NCI-H82 treated with DMSO at 0.1 percent for 48 hours (cell line): ENCODE measurements around the gene TRIM47.

Source experiments
- DNase-seq: peaks from one replicate; lab custom pipeline; 2025; ENCODE audit not compliant: unreplicated experiment; lab: John Stamatoyannopoulos, UW

Gene TRIM47

GRCh38 chr17:75908201-75908600, 29.8 kb upstream of the TRIM47 start:
- no peak for DNase-seq

DNA sequence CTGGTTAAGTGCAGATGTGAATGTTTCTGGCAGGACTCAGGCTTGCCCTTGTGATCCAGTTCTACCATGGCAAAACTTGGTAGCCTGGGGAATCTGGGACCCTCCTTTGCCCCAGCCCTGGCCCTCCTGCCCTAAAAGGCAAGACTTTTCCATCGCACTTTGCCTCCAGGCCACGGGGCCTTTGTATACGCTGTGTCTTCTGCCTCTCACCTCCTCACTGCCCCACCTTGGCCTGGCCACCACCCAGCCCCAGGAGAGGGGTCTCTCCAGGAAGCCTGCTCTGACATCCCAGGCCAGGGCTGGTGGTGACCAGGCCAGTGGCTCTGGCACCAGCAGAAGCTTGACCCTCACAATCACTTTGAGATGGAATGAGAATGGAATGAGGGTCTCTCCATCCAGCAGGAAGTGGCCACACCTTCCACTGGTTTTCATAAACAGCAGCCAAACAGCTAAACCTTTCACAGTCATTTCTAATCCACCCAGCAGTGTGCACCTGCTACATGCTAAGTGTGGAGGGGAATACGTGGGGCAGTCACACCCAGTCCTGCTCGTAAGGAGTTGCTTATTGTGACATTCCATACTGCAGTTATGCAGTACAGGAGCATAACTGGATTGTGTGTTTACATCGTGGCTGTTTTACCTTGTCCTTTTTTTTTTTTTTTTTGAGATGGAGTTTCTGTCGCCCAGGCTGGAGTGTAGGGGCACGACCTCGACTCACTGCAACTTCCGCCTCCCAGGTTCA, 27.9 kb upstream of the TRIM47 start:
- DNase-seq = no peak

DNA sequence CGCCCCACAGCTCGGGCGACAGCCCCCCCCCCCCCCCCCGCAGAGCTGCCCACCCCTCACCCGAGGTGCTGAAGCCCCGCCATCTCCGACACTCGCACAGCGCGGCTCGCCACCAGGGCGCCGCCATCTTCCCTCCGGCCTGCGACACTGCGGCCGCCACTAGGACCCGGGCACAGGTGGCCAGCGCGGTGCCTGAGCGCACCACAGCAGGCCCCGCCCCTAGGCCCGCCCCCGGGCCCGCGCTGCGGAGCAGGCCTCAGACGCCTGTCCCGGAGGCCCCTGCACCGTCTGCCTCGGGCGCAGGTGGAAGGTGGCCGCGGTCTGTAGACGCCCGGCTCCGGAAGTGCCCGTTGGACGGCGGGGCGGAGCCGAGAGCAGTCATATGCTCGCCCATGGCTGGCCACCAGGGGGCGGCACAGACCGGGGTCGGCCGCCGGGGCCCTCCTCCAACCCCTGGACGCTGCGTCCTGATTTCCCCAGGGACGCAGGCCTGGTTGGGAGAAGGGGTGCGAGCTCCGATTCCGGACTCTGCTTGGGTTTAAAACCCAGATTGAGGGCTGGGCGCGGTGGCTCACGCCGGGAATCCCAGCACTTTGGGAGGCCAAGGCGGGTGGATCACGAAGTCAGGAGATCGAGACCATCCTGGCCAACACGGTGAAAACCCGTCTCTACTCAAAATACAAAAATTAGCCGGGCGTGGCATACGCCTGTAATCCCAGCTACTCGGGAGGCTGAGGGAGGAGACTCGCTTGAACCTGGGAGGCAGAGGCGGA, 26.6 kb upstream of the TRIM47 start, which contains the start of gene MRPL38:
TSS of gene MRPL38 (minus strand) at position 136 of the 773 bp plus-strand sequence. CDS start at position 127, 9 bp downstream.
- DNase-seq = peak; percentile 86

DNA sequence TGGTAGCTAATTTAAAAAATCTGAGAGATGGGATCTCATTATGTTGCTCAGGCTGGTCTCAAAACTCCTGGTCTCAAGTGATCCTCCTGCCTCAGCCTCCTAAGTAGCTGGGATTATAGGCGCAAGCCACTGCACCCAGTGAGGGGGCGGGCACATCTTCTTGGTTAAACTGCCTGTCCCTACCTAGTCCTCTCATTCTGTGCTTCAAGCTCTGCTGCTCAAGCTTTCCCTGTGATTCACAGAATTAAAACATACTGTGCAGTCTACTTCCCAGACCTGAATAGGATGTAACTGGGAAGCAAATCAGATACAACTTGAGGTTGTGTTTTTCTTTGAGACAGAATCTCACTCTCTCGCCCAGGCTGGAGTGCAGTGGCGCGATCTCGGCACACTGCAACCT, 24.0 kb upstream of the TRIM47 start:
- DNase-seq = no peak

DNA sequence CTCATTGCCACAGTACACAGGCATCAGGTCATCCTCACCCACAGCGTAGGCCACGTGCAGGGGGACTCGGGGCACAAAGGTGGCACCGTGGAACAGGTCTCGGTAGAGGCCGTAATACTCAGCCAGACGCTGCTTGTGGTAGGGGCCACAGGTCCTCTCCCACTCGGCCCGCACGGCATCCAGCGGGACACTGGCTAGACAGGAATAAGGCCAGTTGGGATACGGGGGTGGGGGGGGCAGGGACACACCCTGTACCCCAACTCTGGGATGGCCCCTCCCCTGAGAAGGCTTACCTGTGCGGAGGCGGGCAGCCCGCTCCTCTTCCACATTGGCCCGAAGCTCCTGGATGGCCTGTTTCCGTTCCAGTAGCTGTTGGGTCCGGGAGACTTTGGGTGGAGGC, 23.3 kb upstream of the TRIM47 start:
- no peak for DNase-seq

DNA sequence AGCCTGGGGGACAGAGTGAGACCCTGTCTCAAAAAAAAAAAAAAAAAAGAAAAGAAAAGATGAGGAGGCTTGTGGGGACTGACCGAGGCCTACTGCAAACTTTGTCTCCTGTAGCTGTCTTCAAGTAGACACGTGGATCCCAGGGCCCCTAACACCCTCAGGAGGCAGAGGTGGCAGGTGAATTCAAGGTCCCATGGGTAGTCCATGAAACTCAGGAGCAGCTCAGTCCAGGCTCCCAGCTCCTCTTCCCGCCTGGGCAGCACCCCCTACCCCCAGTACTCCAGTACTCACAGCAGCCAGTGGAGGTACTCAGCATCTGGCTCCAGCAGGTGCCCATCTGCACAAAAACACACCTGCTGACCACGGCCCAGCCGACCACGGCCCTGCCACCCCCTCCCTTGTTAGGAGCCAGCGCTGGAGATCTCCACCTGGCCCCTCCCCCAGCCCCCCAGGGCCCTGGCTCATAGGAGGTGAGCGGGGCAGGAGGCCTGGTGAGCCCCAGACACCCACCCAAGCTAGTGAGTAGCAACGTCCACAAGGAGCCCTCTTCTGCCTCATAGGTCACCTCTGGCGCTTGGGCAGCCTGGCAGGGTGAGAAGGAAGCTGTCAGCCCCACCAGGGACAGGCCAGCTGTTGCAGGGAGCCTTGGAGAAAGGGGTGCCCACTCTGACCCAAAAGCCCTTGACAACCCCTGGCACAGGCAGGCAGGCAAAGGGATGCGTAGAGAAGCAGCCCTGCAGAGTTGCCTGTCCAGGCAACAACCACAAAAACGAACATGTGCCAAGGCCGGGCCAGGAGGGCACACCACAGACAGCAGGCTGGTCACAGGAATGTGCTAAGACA, 22.5 kb upstream of the TRIM47 start:
- no peak for DNase-seq

GRCh38 chr17:75899767-75900468, 21.5 kb upstream of the TRIM47 start:
- DNase-seq = no peak

GRCh38 chr17:75899353-75899752, 21.0 kb upstream of the TRIM47 start:
- DNase-seq = no peak

GRCh38 chr17:75898791-75899190, 20.4 kb upstream of the TRIM47 start:
- no peak for DNase-seq

GRCh38 chr17:75898065-75898464, 19.7 kb upstream of the TRIM47 start:
- no peak for DNase-seq

- DNase-seq = no peak
These were observed 19.0 kb upstream of the TRIM47 start for GRCh38 chr17:75897160-75898019.

GRCh38 chr17:75896415-75897159, 18.2 kb upstream of the TRIM47 start, which contains the start of gene TRIM65:
Gene TRIM65, minus strand, starts transcription at chr17:75896951. Its CDS starts 14 bp downstream, at chr17:75896937.
- peak; percentile 20 for DNase-seq

DNA sequence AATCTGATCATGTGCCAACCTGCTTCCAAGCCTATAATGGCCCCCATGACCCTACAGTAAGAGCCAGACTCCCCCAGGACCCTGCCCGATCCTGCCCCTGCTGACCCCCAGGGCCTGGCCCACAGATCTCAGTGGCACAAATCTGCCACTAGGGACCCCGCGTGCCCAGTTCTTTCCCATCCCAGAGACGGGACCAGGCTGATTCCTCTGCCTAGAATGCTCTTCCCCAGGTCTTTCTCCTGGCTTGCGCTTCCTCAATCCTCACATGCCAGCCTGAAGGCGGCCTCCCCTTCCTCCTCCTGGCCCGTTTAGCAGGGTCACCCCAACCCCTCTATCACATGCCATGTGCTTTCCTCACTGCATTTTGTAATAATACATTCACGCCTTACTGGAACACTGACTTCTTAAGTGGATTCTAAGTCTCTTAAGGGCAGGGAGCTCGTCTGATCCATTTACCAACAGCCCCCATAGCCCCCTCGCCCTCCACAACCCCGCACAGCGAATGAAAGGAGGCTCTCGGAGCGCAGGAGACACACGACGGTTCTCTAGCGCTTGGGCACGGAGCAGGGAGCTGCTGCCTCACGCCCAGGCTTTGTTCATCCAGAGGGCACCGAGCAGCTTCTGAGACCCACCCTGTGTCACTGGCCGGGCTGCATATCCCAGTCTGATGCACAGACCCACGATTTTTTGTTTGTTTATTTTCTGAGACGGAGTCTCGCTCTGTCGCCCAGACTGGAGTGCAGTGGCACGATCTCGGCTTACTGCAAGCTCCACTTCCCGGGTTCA, 17.2 kb upstream of the TRIM47 start:
- DNase-seq = no peak

- no peak for DNase-seq
These were observed 15.8 kb upstream of the TRIM47 start for GRCh38 chr17:75894049-75894733.

DNA sequence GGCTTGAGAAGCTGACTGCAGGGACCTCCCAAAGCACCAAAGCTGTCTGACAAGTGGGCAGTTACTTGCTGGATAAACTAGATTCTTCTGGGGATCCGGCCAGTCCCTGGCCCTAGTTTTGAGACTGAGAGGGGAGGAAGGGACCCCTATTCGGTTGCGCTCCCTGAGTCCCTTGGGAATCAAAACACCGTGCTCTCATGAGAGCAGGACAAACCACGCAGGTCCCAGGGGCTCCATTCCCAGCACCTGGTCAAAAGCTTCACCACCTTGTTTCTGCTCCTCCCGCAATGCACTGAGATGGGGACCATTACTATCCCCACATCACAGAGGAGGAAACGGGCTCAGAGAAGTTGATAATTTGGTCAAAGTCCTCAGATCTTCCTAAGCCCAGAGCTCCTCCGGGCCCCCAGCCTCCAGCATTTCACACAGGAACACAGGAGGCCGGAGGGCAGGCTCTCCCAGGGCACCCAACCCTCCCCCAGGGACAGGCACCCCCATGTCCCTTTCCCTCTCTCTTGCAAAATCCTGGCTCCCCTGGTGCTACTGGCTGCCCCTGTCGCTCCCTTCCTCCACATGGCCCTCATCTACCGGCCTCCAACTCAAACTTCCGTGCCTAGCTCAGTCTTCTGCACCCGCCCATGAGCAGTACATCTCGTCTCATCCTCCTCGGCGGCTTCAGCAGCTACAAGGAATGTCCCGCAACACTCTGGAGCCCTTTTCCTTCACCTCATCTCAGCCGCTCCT, 15.1 kb upstream of the TRIM47 start:
- no peak for DNase-seq

DNA sequence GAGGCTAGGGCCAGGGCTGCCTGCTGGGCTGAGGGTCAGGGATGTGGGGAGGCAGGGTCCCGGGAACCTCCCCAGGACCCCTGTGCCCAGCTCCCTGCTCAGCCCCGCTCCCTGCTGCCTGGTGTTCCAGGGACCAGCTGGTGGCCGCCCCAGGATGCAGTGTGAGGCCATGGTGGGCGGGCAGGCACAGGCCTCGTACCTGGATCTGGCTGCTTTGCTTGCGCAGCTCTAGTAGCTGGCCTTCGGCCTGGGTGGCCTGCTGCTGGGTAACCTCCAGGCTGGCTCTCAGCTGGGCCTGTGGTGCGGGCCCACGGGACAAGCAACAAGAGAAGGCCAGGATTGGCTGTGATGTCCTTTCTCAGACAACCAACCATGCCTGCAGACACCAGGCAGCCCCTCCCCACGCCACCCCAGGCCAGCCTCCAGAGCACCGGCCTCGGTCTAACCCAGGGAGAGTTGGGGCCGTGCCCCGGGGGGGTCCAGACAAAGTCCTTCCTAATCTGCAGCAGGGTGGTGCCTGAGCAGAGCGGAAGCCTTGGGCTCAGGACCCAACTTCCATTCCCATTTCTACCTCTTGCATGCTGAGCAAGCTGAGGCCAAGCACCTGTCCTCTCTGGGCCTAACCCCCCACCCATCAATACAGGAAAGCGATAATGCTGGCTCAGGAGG, 14.3 kb upstream of the TRIM47 start:
- DNase-seq = no peak
